Muscle of leg (tissue), 11 donors: Measurements from ENCODE around the gene WDFY3. TPM values are rescaled to one million over a fixed set of nuclear protein-coding genes. Genes with fewer than 3 reads are reported as not detected.

ENCODE experiments used
- DNase-seq: peaks from one replicate; pipeline ENCODE4 v3.0.0; 2013
- H3K27ac ChIP-seq: one replicate; pipeline ENCODE4 v1.5.1; 2013; ENCODE audit warnings: mild to moderate bottlenecking, low read length, control low read depth
- H3K27me3 ChIP-seq: one replicate; pipeline ENCODE4 v1.6.1; 2013; ENCODE audit warnings: low read length; ENCODE audit not compliant: control insufficient read depth, insufficient read depth
- H3K36me3 ChIP-seq: one replicate; pipeline ENCODE4 v1.6.1; 2013; ENCODE audit warnings: low read length; ENCODE audit not compliant: control insufficient read depth, insufficient read depth
- H3K4me1 ChIP-seq: one replicate; pipeline ENCODE4 v1.6.1; 2013; ENCODE audit warnings: low read length; ENCODE audit not compliant: control insufficient read depth, insufficient read depth
- H3K4me3 ChIP-seq: one replicate; pipeline ENCODE4 v1.5.1; 2013; ENCODE audit warnings: low read length, control low read depth
- H3K9me3 ChIP-seq: replicated peaks from 2 replicates; pipeline ENCODE4 v1.6.1; 2013; ENCODE audit warnings: low read depth, low read length; ENCODE audit not compliant: control insufficient read depth
- WGBS: methylation state at CpG from one replicate; pipeline ENCODE4 v1.1.5; 2013; ENCODE audit warnings: missing lambda C conversion rate; ENCODE audit not compliant: insufficient coverage; 5-methylcytosine and 5-hydroxymethylcytosine counted together
- polyA plus RNA-seq, 8 donors: library from polyadenylated mRNA; unstranded; fragments of 120-200 nt; gene quantifications; one replicate each; pipeline versions ENCODE4 v1.2.1 to v1.2.3, GENCODE V29; 2013; ENCODE audit warnings: inconsistent platforms in 1 of 8, low replicate concordance in 1 of 8; ENCODE audit not compliant: insufficient read length in 8 of 8, insufficient read depth in 1 of 8
- total RNA-seq: library from RNA; stranded (reverse); fragments of 120-200 nt; gene quantifications from one replicate; pipeline ENCODE4 v1.2.4, GENCODE V29; 2013

WDFY3 gene
- total and polyA plus RNA-seq, 9 donors = 11.8 to 40.6 (median 20.3) TPM

DNA sequence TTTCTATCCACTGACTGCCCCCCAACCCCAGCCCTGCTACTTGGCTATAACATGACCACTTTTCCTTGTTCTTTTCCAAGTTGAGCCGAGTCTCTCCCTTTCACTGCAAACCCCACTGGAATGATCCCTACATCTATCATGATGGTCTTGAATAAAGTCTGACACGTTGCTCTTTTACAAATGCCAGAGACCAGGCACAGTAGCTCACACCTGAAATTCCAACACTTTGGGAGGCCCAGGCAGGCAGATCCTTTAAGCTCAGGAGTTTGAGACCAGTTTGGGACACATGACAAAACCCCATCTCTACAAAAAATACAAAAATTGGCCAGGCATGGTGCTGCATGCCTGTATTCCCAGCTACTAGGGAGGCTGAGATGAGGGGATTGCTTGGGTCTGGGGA is 100.9 kb downstream of the WDFY3 start:
- DNase-seq = no peak
- Histone ChIP-seq H3K27me3 (no peaks in the 10 kb centered on the region), H3K27ac (no peak overlapping the region), H3K36me3 (peaks cover 2% of the 10 kb centered on the region), H3K4me3 (no peak overlapping the region), H3K9me3 (no peaks in the 10 kb centered on the region), H3K4me1 (no peaks in the 10 kb centered on the region)
- 93% methylated on average over 1 of the region's 2 CpGs for WGBS

GRCh38 chr4:84862064-84862463 is 104.4 kb downstream of the WDFY3 start:
- no peak overlapping the region for H3K4me3 ChIP-seq
- H3K27ac ChIP-seq = no peak overlapping the region
- WGBS = 77% methylated on average over 2 of the region's 2 CpGs
- no peaks in the 10 kb centered on the region for H3K9me3 ChIP-seq
- H3K36me3 ChIP-seq = peaks cover 7% of the 10 kb centered on the region
- DNase-seq = no peak
- no peaks in the 10 kb centered on the region for H3K27me3 ChIP-seq
- no peaks in the 10 kb centered on the region for H3K4me1 ChIP-seq

- H3K27me3 ChIP-seq = no peaks in the 10 kb centered on the region
- DNase-seq = no peak
- H3K9me3 ChIP-seq = no peaks in the 10 kb centered on the region
- H3K36me3 ChIP-seq = peaks cover 13% of the 10 kb centered on the region
- H3K4me3 ChIP-seq = no peak overlapping the region
- H3K27ac ChIP-seq = no peak overlapping the region
- WGBS = no CpG with 5 or more reads among the region's 1 CpG
- H3K4me1 ChIP-seq = no peaks in the 10 kb centered on the region
These were observed 109.2 kb downstream of the WDFY3 start for GRCh38 chr4:84857296-84857695.

DNA sequence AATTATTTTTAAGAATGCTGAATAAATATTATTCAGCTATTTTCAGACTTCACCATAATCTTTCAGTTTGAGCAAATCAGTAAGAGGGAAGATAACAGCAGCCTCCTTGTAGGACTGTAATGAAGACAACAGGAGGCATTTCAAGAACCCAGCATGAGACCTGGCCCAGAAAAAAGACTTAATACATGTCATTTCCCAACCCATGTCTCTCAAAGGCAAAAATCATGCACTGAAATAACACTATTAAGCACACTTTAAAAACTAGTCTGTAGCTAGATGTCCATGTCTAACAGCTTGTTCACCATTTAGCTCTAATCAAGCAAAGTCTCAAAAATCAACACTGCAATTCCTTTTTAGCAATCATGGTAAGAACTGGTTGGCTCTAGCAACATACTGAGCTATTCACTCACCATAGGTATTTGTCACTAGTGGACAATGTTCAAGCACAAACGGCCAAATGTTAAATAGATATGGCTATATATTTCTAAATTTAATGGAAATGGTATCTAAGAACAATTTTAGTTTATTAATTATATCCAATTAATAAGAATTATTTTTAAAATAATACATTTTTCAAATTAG is 109.9 kb downstream of the WDFY3 start:
- no CpG with 5 or more reads among the region's 1 CpG for WGBS
- Histone ChIP-seq H3K4me3 (no peak overlapping the region), H3K27me3 (no peaks in the 10 kb centered on the region), H3K4me1 (no peaks in the 10 kb centered on the region), H3K36me3 (peaks cover 13% of the 10 kb centered on the region), H3K27ac (no peak overlapping the region), H3K9me3 (no peaks in the 10 kb centered on the region)
- no peak for DNase-seq

GRCh38 chr4:84855774-84856173 is 110.7 kb downstream of the WDFY3 start:
- Histone ChIP-seq H3K27ac (no peak overlapping the region), H3K4me3 (no peak overlapping the region), H3K9me3 (no peaks in the 10 kb centered on the region), H3K36me3 (peaks cover 13% of the 10 kb centered on the region), H3K4me1 (no peaks in the 10 kb centered on the region), H3K27me3 (no peaks in the 10 kb centered on the region)
- WGBS = no CpG with 5 or more reads among the region's 2 CpGs
- no peak for DNase-seq

GRCh38 chr4:84852081-84852480 is 114.4 kb downstream of the WDFY3 start:
- WGBS = no CpG with 5 or more reads among the region's 1 CpG
- H3K4me1 ChIP-seq = no peaks in the 10 kb centered on the region
- H3K27ac ChIP-seq = no peak overlapping the region

DNA sequence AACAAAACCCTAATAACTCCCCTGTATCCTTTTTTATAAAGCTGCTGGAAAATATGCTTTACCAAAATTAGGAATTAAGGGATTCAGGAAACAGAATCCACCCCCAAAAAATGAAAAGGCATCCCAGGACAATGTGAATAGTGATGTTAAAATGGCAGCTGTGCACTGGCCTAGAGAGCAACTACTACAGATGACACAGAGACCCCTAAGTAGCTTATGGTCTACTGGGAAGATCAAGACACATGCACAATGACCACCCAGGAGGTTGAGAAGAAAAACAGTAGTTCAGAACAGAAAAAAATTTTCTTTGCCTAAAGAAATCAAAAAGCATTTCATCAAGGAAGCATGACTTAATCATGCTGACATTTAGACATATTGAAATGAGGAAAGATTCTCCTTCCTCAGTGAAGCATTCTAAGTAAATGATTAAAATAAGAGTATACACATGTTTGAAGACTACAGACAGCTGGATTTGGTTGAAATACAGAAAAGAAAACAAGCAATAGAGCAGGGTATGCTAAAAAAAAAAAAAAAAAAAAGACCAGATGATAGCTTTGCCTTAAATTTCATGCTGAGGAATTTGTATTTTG is 117.3 kb downstream of the WDFY3 start:
- Histone ChIP-seq H3K27me3 (no peaks in the 10 kb centered on the region), H3K27ac (no peak overlapping the region), H3K9me3 (no peaks in the 10 kb centered on the region), H3K4me1 (no peaks in the 10 kb centered on the region), H3K4me3 (no peak overlapping the region), H3K36me3 (peaks cover 18% of the 10 kb centered on the region)
- no peak for DNase-seq

More at GRCh38 chr4:84852081-84852480, 114.4 kb downstream of the WDFY3 start:
- peaks cover 17% of the 10 kb centered on the region for H3K36me3 ChIP-seq
- no peaks in the 10 kb centered on the region for H3K9me3 ChIP-seq
- no peak overlapping the region for H3K4me3 ChIP-seq
- peak; percentile 37 for DNase-seq
- no peaks in the 10 kb centered on the region for H3K27me3 ChIP-seq

DNA sequence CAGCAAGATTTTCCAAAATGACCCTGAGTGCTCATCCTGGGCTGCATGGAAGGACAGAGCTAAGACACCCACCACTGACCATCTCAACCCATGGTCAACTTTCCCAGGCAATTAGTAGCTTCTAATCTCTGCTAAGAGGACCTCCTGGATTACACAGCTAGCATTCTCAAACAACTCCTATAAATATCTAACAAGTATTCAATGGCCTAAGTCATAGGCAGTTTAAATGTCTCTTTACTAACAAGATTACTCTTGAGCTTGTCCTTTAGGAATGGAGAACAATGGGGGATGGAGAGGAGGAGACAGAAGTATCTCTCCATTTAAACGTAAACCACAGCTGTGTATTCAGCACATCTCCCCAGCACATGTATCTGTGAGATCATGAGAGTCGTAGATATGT is 118.1 kb downstream of the WDFY3 start:
- Histone ChIP-seq H3K9me3 (no peaks in the 10 kb centered on the region), H3K4me1 (no peaks in the 10 kb centered on the region), H3K36me3 (peaks cover 18% of the 10 kb centered on the region), H3K27ac (no peak overlapping the region), H3K27me3 (no peaks in the 10 kb centered on the region), H3K4me3 (no peak overlapping the region)
- no CpG with 5 or more reads among the region's 2 CpGs for WGBS
- DNase-seq = no peak

GRCh38 chr4:84847978-84848377 is 118.5 kb downstream of the WDFY3 start:
- Histone ChIP-seq H3K4me3 (no peak overlapping the region), H3K36me3 (peaks cover 18% of the 10 kb centered on the region), H3K27ac (no peak overlapping the region), H3K27me3 (no peaks in the 10 kb centered on the region), H3K9me3 (no peaks in the 10 kb centered on the region), H3K4me1 (no peaks in the 10 kb centered on the region)
- no CpG with 5 or more reads among the region's 2 CpGs for WGBS
- no peak for DNase-seq

- Histone ChIP-seq H3K27me3 (no peaks in the 10 kb centered on the region), H3K4me1 (no peaks in the 10 kb centered on the region), H3K27ac (no peak overlapping the region), H3K36me3 (peaks cover 16% of the 10 kb centered on the region), H3K9me3 (no peaks in the 10 kb centered on the region), H3K4me3 (no peak overlapping the region)
- WGBS = no CpG with 5 or more reads among the region's 1 CpG
- DNase-seq = no peak
These were observed 119.5 kb downstream of the WDFY3 start for GRCh38 chr4:84846985-84847384.

GRCh38 chr4:84841435-84841834 is 125.1 kb downstream of the WDFY3 start:
- peaks cover 9% of the 10 kb centered on the region for H3K36me3 ChIP-seq
- H3K4me3 ChIP-seq = no peak overlapping the region
- no peaks in the 10 kb centered on the region for H3K9me3 ChIP-seq
- no peaks in the 10 kb centered on the region for H3K27me3 ChIP-seq
- DNase-seq = no peak
- H3K4me1 ChIP-seq = no peaks in the 10 kb centered on the region
- no peak overlapping the region for H3K27ac ChIP-seq
- 83% methylated on average over 1 of the region's 1 CpG for WGBS
